C4-2B (cell line): ENCODE data around the gene VCPKMT.

Experiments used
- H3K27ac ChIP-seq: fragments of 450-650 bp; 2 replicates; pipeline ENCODE4 v1.5.1; 2017
- CTCF ChIP-seq: fragments of 450-650 bp; conservative IDR thresholded peaks from 2 replicates; pipeline ENCODE4 v1.5.1; 2017; ENCODE audit warnings: mild to moderate bottlenecking
- ZFX ChIP-seq: fragments of 450-650 bp; IDR thresholded peaks from 2 replicates; pipeline ENCODE4 v1.6.1; 2017

Gene VCPKMT

GRCh38 chr14:50093496-50093895, 22.9 kb downstream of the VCPKMT start:
- TF ChIP-seq ZFX = no peak
- TF ChIP-seq CTCF = no peak

DNA sequence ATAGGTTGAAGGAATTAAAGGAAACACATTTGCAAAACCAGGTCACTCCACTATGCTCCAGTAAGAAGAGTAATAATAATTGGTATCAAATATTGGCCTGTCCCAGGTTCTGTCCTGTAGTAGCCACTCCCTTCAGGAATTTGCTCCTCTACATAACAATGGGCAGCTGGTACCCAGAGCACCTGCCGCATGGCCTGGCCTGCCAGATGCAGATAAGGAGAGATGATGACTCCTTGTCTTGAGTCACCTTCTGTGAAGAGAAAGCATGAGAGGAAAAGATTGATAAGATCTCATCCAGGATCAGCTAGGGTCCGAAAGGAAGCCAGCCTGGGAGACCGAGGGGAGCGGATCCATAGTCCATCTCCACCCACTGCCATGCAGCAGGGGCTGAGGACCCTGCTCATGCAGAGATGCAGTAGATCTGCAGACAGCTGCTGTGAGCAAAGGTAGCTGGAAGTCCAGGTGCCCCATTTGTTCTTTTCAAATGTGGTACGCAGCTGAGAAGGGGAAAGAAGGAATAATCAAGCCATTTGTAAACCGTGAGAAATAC, 24.3 kb downstream of the VCPKMT start:
- TF ChIP-seq ZFX (no peak), CTCF (no peak)

More at GRCh38 chr14:50093496-50093895, 22.9 kb downstream of the VCPKMT start:
- no peak overlapping the region for H3K27ac ChIP-seq

GRCh38 chr14:50091240-50091913, 25.0 kb downstream of the VCPKMT start:
- TF ChIP-seq CTCF (no peak), ZFX (no peak)
- H3K27ac ChIP-seq = no peak overlapping the region

More for the DNA sequence above, 24.3 kb downstream of the VCPKMT start:
- no peak overlapping the region for H3K27ac ChIP-seq

DNA sequence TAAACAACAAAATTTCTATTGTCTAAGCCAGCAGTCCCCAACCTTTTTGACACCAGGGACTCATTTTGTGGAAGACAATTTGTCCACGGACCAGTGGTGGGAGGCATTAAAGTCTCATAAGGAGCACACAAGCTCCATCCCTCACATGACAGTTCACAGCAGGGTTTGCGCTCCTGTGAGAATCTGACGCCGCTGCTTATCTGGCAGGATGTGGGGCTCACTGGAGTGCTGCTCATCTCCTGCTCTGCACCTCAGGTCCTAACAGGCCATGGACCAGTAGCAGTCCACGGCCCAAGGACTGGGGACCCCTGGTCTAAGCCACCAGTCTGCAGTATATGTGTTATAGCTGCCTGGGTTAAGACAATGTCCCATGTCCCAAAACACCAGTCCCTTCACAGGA, 27.2 kb downstream of the VCPKMT start:
- TF ChIP-seq CTCF (no peak), ZFX (no peak)
- H3K27ac ChIP-seq = no peak overlapping the region

DNA sequence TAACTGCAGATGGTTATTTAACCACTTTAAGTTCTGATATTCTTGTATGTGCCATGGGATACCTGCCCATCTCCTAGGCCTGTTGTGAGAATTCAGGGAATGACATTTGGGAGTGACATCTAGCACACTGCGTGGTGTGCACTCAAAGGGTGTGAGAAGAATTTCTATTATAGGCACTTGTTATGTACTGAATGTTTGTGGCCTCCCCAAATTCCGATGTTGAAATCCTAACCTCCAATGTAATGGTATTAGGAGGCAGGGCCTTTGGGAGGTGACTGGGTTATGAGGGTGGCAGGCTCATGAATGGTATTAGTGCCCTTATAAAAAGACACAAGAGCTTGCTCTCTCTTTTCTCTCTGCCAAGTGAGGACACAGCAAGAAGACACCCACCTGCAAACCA, 27.6 kb downstream of the VCPKMT start:
- TF ChIP-seq CTCF (no peak), ZFX (no peak)
- no peak overlapping the region for H3K27ac ChIP-seq

DNA sequence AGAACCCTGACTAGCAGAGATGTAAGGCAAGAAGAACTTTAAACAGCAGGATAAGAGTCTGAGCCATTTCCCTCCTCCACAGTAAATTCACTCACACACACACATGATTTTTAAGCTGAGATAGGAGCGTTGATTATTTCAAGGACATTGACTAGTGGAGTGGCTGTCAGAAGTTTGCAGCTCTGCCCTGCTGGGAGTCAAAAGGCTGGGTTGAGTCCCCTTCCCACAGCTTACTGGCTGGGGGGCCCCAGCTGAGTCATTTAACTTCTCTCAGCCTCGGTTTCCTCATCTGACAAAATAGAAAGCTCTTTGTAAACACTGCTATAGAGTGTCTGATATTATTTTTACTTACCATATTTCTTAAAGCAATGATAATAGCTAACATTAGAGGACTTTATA, 28.3 kb downstream of the VCPKMT start:
- no peak overlapping the region for H3K27ac ChIP-seq
- TF ChIP-seq ZFX = no peak
- no peak for TF ChIP-seq CTCF

- TF ChIP-seq ZFX (no peak), CTCF (no peak)
- H3K27ac ChIP-seq = no peak overlapping the region
Measured at GRCh38 chr14:50087341-50088116, 28.8 kb downstream of the VCPKMT start.
